ENCODE data around the gene IPO11.
"Not testable (repeated sequence)": the region's sequence is repeated elsewhere in the genome, so short reads cannot be mapped to it uniquely, and the experiment has no call there.

The IPO11 gene

GRCh38 chr5:62520812-62521211, 108.2 kb downstream of the IPO11 start:
- DNase-seq = not testable (repeated sequence)

DNA sequence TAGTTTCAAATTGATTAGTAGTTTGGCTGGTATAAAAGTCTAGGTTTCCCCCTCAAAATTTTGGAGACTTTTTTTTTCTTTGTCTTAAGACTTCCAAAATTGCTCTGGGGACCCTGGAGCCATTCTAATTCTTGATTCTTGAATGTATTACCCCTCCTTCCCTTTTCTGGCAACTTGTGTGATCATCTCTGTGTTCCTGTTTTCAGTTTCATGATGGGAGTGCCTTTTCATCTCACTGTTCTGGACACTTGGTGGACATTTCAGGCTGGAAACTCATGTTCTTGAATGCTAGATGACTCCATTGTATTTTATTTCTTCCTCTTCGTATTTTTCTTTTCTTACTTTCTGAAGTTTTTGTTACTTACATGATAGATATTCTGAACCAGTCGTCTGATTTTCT, 108.8 kb downstream of the IPO11 start:
- no peak for DNase-seq

GRCh38 chr5:62522811-62523210, 110.2 kb downstream of the IPO11 start:
- DNase-seq = no peak

DNA sequence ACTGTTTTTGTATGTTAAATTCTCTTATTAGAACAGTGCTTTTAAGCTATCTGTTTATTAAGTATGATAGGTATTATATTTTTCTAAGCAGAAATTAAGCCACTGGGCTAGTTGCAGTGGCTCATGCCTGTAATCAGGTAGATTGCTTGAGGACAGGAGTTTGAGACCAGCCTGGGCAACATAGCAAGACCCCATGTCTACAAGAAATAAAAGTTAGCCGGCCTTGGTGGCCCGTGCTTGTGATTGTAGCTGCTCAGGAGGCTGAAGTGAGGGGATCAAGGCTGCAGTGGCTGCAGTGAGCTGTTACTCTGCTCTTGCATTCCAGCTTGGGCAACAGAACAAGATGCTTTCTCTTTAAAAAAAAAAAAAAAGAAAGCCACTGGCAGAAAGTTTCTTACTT, 121.0 kb downstream of the IPO11 start:
- DNase-seq = no peak

- DNase-seq = no peak
These were observed 122.1 kb downstream of the IPO11 start for GRCh38 chr5:62534461-62535236.

DNA sequence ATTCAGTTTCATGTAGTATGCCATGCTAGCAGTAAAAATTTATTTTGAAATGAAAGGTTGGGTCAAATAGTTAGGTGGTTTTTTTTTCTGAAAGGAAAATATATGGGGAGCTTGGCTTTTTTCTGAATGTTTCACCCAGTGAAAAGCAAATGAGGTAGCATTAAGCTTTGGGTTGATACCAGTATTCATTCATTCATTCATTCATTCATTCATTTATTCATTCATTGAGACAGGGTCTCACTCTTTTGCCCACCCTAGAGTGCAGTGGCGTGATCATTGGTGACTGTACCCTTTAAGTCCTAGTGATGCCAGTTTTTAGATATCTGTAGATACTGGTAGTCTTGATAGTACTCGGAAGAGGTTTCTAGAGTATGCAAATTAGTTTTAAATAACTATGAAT, 123.7 kb downstream of the IPO11 start:
- no peak for DNase-seq

DNA sequence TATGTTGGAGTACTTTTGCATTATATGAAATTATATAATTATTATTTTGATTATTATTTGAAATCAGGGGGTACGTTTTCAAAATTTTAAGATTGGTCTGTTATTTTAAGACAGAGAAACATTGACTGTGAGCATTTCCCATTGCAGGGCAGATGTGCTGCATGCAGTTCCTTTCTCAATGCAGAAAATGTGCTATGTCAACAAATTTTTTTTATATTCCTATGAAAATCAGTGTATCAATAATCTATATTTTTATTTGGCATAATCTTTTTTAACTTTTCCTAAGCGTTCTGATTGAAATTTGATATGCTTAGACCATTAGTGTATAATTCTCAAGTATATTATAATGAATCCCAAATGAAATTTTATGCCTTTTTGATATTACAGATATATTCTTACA, 124.2 kb downstream of the IPO11 start:
- DNase-seq = no peak

GRCh38 chr5:62538017-62538942, 125.7 kb downstream of the IPO11 start:
- DNase-seq = no peak

GRCh38 chr5:62542720-62543119, 130.2 kb downstream of the IPO11 start:
- DNase-seq = no peak

GRCh38 chr5:62547945-62548630, 135.5 kb downstream of the IPO11 start:
- no peak for DNase-seq

GRCh38 chr5:62550103-62550502, 137.5 kb downstream of the IPO11 start:
- no peak for DNase-seq

- no peak for DNase-seq
These were observed 143.4 kb downstream of the IPO11 start for GRCh38 chr5:62555930-62556329.

- no peak for DNase-seq
These were observed 146.4 kb downstream of the IPO11 start for GRCh38 chr5:62558941-62559340.

GRCh38 chr5:62560786-62561185, 148.2 kb downstream of the IPO11 start:
- no peak for DNase-seq

DNA sequence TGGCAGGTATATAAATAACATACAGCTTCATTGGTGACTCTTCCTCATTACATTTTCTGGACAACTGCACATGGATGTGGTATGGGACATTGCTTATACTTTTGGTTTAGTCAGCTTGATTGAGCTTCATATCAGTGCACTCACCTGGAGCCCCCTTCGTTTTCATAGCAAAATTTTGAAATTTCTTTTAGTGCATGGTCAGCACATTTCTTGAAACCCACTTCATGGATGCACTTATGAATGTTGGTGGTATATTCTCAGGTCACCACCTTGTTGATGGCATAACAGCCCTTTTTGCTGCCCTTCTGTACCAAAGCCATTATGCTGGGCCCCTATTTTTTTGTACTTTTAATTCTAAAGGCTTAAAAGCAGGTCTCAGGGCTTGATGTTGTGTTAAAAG, 149.3 kb downstream of the IPO11 start:
- no peak for DNase-seq

DNA sequence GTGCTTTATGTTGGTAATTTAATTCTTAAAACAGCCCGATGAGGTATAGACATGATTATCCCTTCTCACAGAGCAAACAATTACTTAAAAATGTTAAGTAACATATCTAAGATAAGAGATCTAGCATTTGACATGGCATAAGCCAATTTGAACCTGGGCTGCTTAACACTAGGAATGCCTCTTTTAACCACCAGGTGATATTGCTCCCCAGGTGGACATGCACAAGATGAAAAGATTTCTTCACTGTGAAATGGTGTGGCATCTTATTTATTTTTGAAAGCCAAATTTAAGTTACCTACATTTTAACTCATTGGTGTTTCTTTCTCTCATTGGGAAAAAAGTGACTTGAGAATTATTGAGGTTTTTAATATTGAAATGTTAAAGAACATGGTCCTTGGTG, 150.3 kb downstream of the IPO11 start:
- no peak for DNase-seq

DNA sequence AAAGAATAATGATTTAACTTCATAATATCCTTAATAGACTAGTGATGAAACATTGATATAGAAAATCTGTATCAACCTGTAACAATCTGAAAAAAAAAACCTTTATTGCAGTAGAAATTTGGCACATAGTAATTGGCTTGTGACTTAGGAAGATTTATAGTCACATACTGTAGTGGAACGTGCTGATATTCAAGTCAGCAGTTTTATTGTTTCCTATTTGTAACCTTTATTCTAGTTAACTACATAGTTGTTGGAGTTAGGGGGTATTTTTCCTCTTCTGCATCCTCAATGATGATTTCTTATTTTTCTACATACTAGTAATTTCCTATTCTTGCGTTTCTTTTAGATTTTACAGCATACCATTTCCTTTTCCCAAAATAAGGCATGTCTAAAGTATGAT, 151.5 kb downstream of the IPO11 start:
- DNase-seq = no peak

DNA sequence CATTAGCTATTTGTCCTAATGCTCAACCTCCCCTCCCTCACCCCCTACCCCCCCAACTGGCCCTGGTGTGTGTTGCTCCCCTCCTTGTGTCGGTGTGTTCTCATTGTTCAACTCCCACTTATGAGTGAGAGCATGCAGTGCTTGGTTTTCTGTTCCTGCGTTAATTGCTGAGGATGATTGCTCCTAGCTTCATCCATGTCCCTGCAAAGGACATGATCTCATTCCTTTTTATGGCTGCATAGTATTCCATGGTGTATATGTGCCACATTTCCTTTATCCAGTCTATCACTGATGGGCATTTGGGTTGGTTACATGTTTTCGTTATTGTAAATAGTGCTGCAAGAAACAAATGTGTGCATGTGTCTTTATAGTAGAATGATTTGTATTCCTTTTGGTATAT, 153.2 kb downstream of the IPO11 start:
- not testable (repeated sequence) for DNase-seq

DNA sequence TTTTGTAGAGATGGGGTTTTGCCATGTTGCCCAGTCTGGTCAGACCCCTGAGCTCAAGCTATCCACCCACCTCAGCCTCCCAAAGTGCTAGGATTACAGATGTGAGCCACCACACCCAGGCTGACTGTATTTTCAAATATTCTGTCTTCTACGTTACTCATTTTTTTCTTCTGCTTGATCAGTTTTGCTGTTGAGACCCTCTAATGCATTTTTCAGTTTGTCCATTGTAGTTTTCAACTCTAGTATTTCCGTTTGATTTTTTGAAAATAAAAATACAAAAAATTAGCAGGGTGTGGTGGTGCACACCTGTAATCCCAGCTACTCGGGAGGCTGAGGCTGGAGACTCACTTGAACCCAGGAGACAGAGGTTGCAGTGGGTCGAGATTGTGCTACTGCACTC, 155.6 kb downstream of the IPO11 start:
- no peak for DNase-seq

GRCh38 chr5:62568800-62569432, 156.4 kb downstream of the IPO11 start:
- DNase-seq = no peak

DNA sequence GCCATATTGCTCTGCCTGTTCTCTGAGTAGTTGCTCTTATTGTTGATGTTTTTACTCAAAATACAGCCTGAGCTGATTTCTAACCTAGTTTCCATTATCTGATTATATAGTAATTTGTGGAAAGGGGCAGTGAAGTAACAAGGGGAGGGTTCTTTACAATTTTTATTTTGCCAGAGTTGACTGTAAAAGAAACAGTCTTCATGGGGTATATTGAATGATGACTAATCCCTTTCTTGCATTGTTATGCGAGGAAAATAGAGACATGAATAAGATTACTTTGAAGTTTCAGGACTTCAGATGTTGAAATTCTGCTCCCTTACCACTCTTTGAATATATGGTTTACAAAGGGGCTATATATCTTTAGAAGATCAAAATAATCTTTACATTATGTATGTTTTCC, 156.9 kb downstream of the IPO11 start:
- DNase-seq = no peak

- no peak for DNase-seq
These were observed 160.5 kb downstream of the IPO11 start for GRCh38 chr5:62572918-62573514.

DNA sequence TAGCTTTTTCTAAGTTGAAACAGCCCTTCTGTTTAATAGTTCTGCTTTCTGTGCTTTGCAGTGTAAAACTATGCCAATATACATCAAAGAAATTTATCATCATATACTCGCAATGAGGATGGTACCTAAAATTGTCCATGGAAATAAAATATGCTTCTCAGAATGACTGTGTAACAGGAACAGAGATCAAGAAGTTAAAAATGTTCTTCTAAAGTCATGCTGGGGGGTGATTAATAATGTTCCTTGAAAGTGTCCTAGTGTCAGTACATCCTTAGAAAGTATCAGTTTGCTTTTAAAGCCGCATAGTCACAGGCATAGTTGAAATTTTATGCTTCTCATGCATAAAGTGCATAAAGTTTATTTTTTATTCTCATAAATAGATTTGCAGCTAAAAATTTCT, 162.0 kb downstream of the IPO11 start:
- no peak for DNase-seq
